ENCODE measurements around the gene WBP2NL.

DNA sequence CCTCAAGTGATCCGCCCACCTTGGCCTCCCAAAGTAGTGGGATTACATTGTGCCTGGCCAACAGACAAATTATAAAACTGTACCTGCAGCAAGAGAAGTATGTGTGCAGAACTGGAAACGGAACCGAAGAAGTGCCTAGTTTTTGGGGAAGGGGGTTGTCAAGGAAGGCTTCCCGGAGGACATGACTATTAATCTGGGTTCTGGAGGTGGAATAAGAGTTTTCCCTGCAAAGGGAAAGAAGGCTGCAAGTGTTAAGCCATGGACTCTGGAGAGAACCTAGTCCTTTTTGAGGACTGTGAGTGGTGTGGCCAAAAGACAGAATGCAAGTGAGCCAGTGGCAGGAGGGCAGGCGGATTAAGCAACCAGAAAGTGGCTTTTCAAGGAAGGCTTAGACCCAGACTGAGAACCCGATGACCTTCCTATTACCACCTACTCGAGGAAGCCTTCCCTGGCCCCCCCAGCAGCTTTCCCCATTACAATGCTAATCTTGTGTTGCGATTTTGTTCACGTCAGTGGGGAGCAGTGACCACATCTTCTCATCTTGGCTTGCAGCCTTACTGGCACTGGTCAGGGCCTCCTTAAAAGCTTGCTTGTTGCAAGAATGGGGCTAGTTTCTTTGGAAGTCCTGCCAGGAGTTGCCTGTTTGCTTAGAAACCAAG lies 35.0 kb upstream of the WBP2NL start:
- no peak for TF ChIP-seq OSR1 (CRISPR knock-in tag; IDR thresholded peaks at IDR 0.05)
- TF ChIP-seq RARB (CRISPR knock-in tag; IDR thresholded peaks at IDR 0.05) = no peak
